Skeletal muscle cell (primary cell): ENCODE results near the gene HNRNPM.

Experiments
- DNase-seq: peaks from one replicate; pipeline ENCODE4 v3.0.0-alpha.2; 2010; ENCODE audit warnings: low read depth
- H3K4me3 ChIP-seq: 2 replicates; pipeline ENCODE4 v1.5.1; 2011; ENCODE audit warnings: low read depth, mild to moderate bottlenecking, control low read depth, low read length, moderate library complexity

Gene HNRNPM

GRCh38 chr19:8526345-8527091 lies 81.7 kb downstream of the HNRNPM start:
- DNase-seq = peak; percentile 66
- H3K4me3 ChIP-seq = peak overlapping the region; percentile 81

GRCh38 chr19:8528500-8528899 lies 83.7 kb downstream of the HNRNPM start:
- no peak for DNase-seq
- H3K4me3 ChIP-seq = no peak overlapping the region

GRCh38 chr19:8529369-8530006 lies 84.7 kb downstream of the HNRNPM start:
- no peak overlapping the region for H3K4me3 ChIP-seq
- no peak for DNase-seq

- no peak for DNase-seq
- no peak overlapping the region for H3K4me3 ChIP-seq
Observed at GRCh38 chr19:8530061-8530679, 85.4 kb downstream of the HNRNPM start.

- DNase-seq = no peak
- H3K4me3 ChIP-seq = no peak overlapping the region
Observed at GRCh38 chr19:8531470-8531869, 86.7 kb downstream of the HNRNPM start.

- DNase-seq = no peak
- H3K4me3 ChIP-seq = no peak overlapping the region
Observed at GRCh38 chr19:8532225-8532624, 87.5 kb downstream of the HNRNPM start.

GRCh38 chr19:8536282-8536681 lies 91.5 kb downstream of the HNRNPM start:
- no peak overlapping the region for H3K4me3 ChIP-seq
- no peak for DNase-seq

- DNase-seq = no peak
- no peak overlapping the region for H3K4me3 ChIP-seq
Observed at GRCh38 chr19:8537099-8537498, 92.3 kb downstream of the HNRNPM start.
